Measurements from ENCODE around the gene DDI2.
"Not testable (repeated sequence)": the region's sequence is repeated elsewhere in the genome, so short reads cannot be mapped to it uniquely, and the experiment has no call there.

Gene DDI2

GRCh38 chr1:15637826-15638225 lies 20.6 kb downstream of the DDI2 start:
- no peak for DNase-seq

- DNase-seq = no peak
These were observed 22.0 kb downstream of the DDI2 start for GRCh38 chr1:15639262-15639661.

- DNase-seq = no peak
These were observed 22.7 kb downstream of the DDI2 start for GRCh38 chr1:15639931-15640330.

GRCh38 chr1:15640667-15641066 lies 23.4 kb downstream of the DDI2 start:
- DNase-seq = no peak

- no peak for DNase-seq
These were observed 32.7 kb downstream of the DDI2 start for GRCh38 chr1:15649937-15650336.

- no peak for DNase-seq
These were observed 33.2 kb downstream of the DDI2 start for GRCh38 chr1:15650433-15650832.

- not testable (repeated sequence) for DNase-seq
These were observed 34.9 kb downstream of the DDI2 start for GRCh38 chr1:15652130-15652529.

- no peak for DNase-seq
These were observed 36.9 kb downstream of the DDI2 start for GRCh38 chr1:15654091-15654690.

GRCh38 chr1:15656464-15656863 lies 39.2 kb downstream of the DDI2 start:
- no peak for DNase-seq

- DNase-seq = no peak
These were observed 39.8 kb downstream of the DDI2 start for GRCh38 chr1:15657021-15657420.

GRCh38 chr1:15660151-15660550 lies 42.9 kb downstream of the DDI2 start:
- DNase-seq = no peak

- no peak for DNase-seq
These were observed 45.2 kb downstream of the DDI2 start for GRCh38 chr1:15662477-15662876.

GRCh38 chr1:15663925-15664324 lies 46.7 kb downstream of the DDI2 start:
- no peak for DNase-seq

GRCh38 chr1:15667362-15667761 lies 50.1 kb downstream of the DDI2 start:
- no peak for DNase-seq

- DNase-seq = no peak
These were observed 51.0 kb downstream of the DDI2 start for GRCh38 chr1:15668089-15668754.

GRCh38 chr1:15669074-15669473 lies 51.8 kb downstream of the DDI2 start:
- no peak for DNase-seq

GRCh38 chr1:15669864-15670263 lies 52.6 kb downstream of the DDI2 start:
- no peak for DNase-seq

- no peak for DNase-seq
These were observed 54.2 kb downstream of the DDI2 start for GRCh38 chr1:15671430-15671829.

GRCh38 chr1:15674386-15675159 lies 57.3 kb downstream of the DDI2 start:
- no peak for DNase-seq

- no peak for DNase-seq
These were observed 58.8 kb downstream of the DDI2 start for GRCh38 chr1:15676010-15676409.

GRCh38 chr1:15676688-15677661 lies 59.7 kb downstream of the DDI2 start:
- no peak for DNase-seq

- DNase-seq = no peak
These were observed 61.3 kb downstream of the DDI2 start for GRCh38 chr1:15678578-15678977.

- no peak for DNase-seq
These were observed 62.9 kb downstream of the DDI2 start for GRCh38 chr1:15680131-15680530.

All from eye (tissue), 1 donor.